IPS-15b (cell line): ENCODE results near the gene SNX9.

Source experiments
- H3K27me3 ChIP-seq: one replicate; pipeline ENCODE4 v1.6.1; 2013; ENCODE audit warnings: low read length; ENCODE audit not compliant: control insufficient read depth, insufficient read depth
- H3K36me3 ChIP-seq: one replicate; pipeline ENCODE4 v1.6.1; 2013; ENCODE audit warnings: low read length; ENCODE audit not compliant: control insufficient read depth, insufficient read depth
- H3K4me1 ChIP-seq: one replicate; pipeline ENCODE4 v1.6.1; 2013; ENCODE audit warnings: mild to moderate bottlenecking, low read length; ENCODE audit not compliant: control insufficient read depth, insufficient read depth
- H3K4me3 ChIP-seq: one replicate; pipeline ENCODE4 v1.5.1; 2013; ENCODE audit warnings: low read depth, low read length
- H3K9ac ChIP-seq: one replicate; pipeline ENCODE4 v1.6.1; 2013; ENCODE audit warnings: low read depth, mild to moderate bottlenecking, low read length
- H3K9me3 ChIP-seq: one replicate; pipeline ENCODE4 v1.6.1; 2013; ENCODE audit warnings: mild to moderate bottlenecking, low read length; ENCODE audit not compliant: control insufficient read depth, insufficient read depth

SNX9 gene

GRCh38 chr6:157983406-157984119 lies 160.5 kb downstream of the SNX9 start:
- Histone ChIP-seq H3K9me3 (no peaks in the 10 kb centered on the region), H3K4me3 (no peak overlapping the region), H3K9ac (no peak overlapping the region), H3K4me1 (peaks cover 10% of the 10 kb centered on the region), H3K36me3 (no peaks in the 10 kb centered on the region), H3K27me3 (peaks cover 17% of the 10 kb centered on the region)

DNA sequence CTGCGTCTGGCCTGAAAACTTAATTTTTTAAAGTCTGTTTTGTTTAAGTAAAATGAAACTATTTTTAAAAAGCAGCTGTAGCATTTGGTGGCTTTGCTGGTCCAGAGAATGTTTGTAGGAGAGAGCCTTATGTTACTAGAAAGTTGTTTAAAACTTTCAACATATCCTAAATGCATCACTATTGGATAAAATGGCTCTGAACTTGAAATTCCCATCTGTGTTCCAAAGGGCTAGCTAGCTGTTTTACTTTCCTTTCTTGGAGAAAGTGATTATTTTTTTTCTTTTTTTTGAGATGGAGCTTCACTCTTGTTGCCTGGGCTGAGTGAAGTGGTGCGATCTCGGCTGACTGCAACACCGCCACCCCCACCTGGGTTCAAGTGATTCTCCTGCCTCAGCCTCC lies 161.1 kb downstream of the SNX9 start:
- Histone ChIP-seq H3K9me3 (no peaks in the 10 kb centered on the region), H3K4me1 (peaks cover 10% of the 10 kb centered on the region), H3K27me3 (peaks cover 17% of the 10 kb centered on the region), H3K9ac (no peak overlapping the region), H3K36me3 (no peaks in the 10 kb centered on the region), H3K4me3 (no peak overlapping the region)

DNA sequence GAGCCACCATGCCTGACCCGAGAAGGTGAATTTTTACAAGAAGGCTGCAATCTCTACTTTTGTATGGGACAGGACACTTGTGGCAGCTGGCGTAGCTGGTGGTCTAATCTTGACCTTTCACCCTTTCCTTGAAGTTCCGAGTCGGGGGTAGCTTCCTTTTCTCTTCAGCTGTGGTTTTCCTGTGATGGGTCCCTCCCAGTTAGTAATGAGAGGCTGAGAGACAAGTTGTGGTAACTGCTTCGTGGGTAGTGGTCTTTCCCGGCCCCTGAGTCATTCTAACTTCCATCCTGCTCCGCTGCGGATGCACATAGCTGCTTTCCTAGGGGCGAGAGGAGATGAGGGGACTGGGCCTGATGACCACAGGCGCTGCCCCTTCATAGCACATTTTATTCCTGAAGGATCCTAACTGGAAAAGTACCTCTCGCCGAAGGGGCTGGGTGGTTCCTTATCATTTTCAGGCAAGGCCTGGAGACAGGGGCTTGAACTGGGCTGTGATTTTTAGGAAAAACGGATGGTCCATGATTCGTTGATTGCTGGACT lies 161.7 kb downstream of the SNX9 start:
- H3K9me3 ChIP-seq: no peaks in the 10 kb centered on the region
- peaks cover 15% of the 10 kb centered on the region for H3K27me3 ChIP-seq
- no peak overlapping the region for H3K9ac ChIP-seq
- no peak overlapping the region for H3K4me3 ChIP-seq
- no peaks in the 10 kb centered on the region for H3K36me3 ChIP-seq
- H3K4me1 ChIP-seq: peaks cover 10% of the 10 kb centered on the region

DNA sequence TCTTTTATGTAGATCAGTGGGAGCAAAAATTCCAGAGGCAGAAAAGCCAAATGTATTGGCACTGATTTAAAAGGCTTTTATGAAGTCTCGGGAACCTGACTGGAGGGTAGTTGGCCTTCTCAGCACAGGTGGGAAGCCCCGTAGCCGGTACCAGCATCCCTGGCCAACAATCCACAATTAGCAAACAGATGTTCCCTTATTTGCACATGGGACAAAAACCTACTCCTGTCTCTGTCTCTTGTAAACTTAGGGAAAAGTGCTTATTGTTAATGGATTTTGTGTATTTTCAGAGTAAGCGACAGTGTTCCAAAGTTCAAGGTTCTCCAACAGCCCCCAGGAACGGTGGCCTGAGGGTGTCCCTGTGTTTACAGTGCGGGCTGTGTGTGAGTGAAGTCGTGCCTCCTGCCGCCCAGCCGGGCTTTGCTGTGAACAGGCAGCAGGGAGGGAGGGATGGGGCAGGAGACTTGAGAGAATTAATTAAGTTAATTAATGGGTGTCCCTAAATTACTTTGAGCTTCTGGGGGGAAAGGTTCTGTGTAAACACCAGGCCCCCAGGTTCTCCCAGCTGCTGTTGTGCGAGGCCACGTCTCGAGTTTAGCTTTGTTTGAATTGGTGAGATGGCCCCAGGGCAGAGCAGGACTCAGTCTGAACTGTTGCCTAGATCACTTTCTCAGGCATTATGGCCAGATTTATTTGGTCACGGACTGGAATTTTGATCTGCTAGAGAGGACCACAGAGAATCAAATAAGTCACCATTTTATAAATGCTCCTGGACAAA lies 162.5 kb downstream of the SNX9 start:
- H3K9ac ChIP-seq: peak overlapping the region; percentile 57
- no peaks in the 10 kb centered on the region for H3K36me3 ChIP-seq
- H3K27me3 ChIP-seq: peaks cover 7% of the 10 kb centered on the region
- H3K9me3 ChIP-seq: no peaks in the 10 kb centered on the region
- H3K4me1 ChIP-seq: peaks cover 10% of the 10 kb centered on the region
- H3K4me3 ChIP-seq: no peak overlapping the region

- no peak overlapping the region for H3K4me3 ChIP-seq
- H3K4me1 ChIP-seq: peaks cover 6% of the 10 kb centered on the region
- H3K36me3 ChIP-seq: peaks cover 4% of the 10 kb centered on the region
- H3K27me3 ChIP-seq: no peaks in the 10 kb centered on the region
- H3K9ac ChIP-seq: peak overlapping the region; percentile 2
- no peaks in the 10 kb centered on the region for H3K9me3 ChIP-seq
Measured at GRCh38 chr6:157987788-157988699, 165.0 kb downstream of the SNX9 start.

GRCh38 chr6:157988700-157989063 lies 165.6 kb downstream of the SNX9 start:
- Histone ChIP-seq H3K9ac (no peak overlapping the region), H3K9me3 (no peaks in the 10 kb centered on the region), H3K4me1 (peaks cover 6% of the 10 kb centered on the region), H3K4me3 (no peak overlapping the region), H3K36me3 (peaks cover 4% of the 10 kb centered on the region), H3K27me3 (no peaks in the 10 kb centered on the region)

- Histone ChIP-seq H3K4me3 (no peak overlapping the region), H3K27me3 (no peaks in the 10 kb centered on the region), H3K9me3 (no peaks in the 10 kb centered on the region), H3K4me1 (peaks cover 6% of the 10 kb centered on the region), H3K9ac (no peak overlapping the region), H3K36me3 (peaks cover 4% of the 10 kb centered on the region)
Measured at GRCh38 chr6:157989541-157990289, 166.7 kb downstream of the SNX9 start.

DNA sequence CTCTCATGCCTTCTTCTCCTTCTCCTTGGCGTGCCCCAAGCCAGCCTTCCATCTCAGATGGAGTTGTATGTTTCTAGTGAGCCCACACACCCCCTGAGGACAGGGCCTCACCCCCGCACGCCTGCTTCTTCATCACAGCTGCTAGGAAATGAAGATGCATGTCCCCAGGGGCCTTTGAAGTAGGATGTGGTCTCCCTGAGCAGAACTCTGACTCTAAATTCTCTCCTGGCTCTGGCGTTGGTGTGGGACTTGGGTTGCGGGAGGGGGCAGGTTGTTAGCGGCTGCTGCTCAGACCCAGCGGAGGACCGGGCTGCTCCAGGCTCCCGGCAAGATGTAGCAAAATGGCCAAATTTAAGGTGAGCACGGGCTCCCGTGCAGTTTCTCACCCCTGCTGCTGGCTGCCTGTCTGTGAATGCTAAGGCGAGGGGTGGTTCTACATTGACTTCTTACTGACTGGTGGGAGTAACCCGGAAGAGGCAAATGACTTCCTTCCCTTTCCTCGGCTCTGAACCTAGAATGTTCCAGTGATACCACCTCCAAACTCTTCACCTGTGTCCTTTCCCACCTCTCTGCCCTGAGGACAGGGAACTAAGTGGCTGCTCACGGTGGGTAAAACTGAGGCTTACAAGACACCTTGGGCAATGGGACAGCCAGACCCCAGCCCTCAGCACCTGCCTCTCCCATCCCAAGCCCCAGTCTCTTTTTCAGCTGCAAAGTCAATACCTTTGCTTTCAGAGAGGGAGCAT lies 167.4 kb downstream of the SNX9 start:
- H3K36me3 ChIP-seq: peaks cover 4% of the 10 kb centered on the region
- H3K9me3 ChIP-seq: no peaks in the 10 kb centered on the region
- no peak overlapping the region for H3K9ac ChIP-seq
- H3K4me3 ChIP-seq: no peak overlapping the region
- peaks cover 2% of the 10 kb centered on the region for H3K4me1 ChIP-seq
- no peaks in the 10 kb centered on the region for H3K27me3 ChIP-seq

DNA sequence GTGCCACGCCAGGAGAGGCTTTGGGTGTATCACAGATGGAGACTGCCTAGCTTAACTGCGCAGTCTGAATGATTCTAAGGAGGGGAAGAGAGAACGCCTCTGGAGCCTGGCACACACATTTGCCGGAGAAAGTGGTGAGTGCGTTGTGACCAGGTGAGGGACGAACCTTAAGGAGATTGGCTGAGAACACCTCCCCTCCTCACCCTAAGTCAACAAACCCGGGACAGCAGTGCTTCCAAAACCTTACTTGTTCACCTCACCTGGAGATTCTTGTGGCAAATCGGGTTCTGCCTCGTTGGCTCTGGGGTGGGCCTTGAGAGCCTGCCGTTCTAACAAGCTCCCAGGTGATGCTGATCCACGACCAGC lies 168.0 kb downstream of the SNX9 start:
- Histone ChIP-seq H3K4me1 (peaks cover 2% of the 10 kb centered on the region), H3K9ac (no peak overlapping the region), H3K27me3 (no peaks in the 10 kb centered on the region), H3K4me3 (no peak overlapping the region), H3K9me3 (no peaks in the 10 kb centered on the region), H3K36me3 (peaks cover 4% of the 10 kb centered on the region)

DNA sequence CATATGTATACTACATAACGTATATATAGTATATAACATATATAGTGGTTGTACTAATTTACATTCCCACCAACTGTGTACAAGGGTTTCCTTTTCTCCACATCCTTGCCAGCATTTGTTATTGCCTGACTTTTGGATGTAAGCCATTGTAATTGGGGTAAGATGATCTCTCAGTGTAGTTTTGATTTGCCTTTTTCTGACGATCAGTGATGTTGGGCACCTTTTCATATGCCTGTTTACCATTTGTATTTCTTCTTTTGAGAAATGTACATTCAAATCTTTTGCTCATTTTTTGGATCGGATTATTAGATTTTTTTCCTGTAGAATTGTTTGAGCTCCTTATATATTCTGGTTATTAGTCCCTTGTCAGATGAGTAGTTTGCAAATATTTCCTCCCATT lies 170.0 kb downstream of the SNX9 start:
- Histone ChIP-seq H3K9me3 (no peaks in the 10 kb centered on the region), H3K9ac (no peak overlapping the region), H3K4me1 (peaks cover 3% of the 10 kb centered on the region), H3K36me3 (peaks cover 4% of the 10 kb centered on the region), H3K4me3 (no peak overlapping the region), H3K27me3 (no peaks in the 10 kb centered on the region)
